K562 (cell line): Measurements from ENCODE around the gene EMID1. TPM values are rescaled to one million over a fixed set of nuclear protein-coding genes. Genes with fewer than 3 reads are reported as not detected.

Experiments
- DACH1 ChIP-seq: fragments of 450-650 bp; IDR thresholded peaks from 2 replicates; pipeline ENCODE4 v1.6.1; 2018; ENCODE audit not compliant: partially characterized antibody
- DMBX1 ChIP-seq: fragments of 250-450 bp; sonication (Bioruptor Pico); IDR thresholded peaks from 2 replicates; pipeline ENCODE4 v1.8.0; 2022; ENCODE audit warnings: inconsistent platforms, mild to moderate bottlenecking, moderate library complexity, borderline replicate concordance
- ESRRB ChIP-seq: fragments of 250-450 bp; sonication (Bioruptor Pico); IDR thresholded peaks from 2 replicates; pipeline ENCODE4 v1.5.0; 2020; ENCODE audit warnings: mild to moderate bottlenecking, moderate library complexity, borderline replicate concordance
- HMGN3 ChIP-seq: IDR thresholded peaks from 2 replicates; pipeline ENCODE4 v1.6.1; 2011; ENCODE audit warnings: borderline replicate concordance, low read depth, mild to moderate bottlenecking, mixed read lengths, low read length; ENCODE audit not compliant: insufficient read length; ENCODE audit errors: extremely low read depth
- JUND ChIP-seq, 2 experiments: IDR thresholded peaks; 2 replicates in 1 of 2; 3 replicates in 1 of 2; pipeline ENCODE4 v1.6.1; 2011; ENCODE audit warnings: borderline replicate concordance in 2 of 2, low read depth in 2 of 2, low read length in 2 of 2, improper control_type of control experiment in 1 of 2, missing biosample characterization in 1 of 2, missing genetic modification characterization in 1 of 2, missing genetic modification reagents in 1 of 2
- MAFG ChIP-seq: fragments of 450-650 bp; conservative IDR thresholded peaks from 2 replicates; pipeline ENCODE4 v1.6.1; 2016; ENCODE audit warnings: missing genetic modification characterization, missing compliant biosample characterization
- MCM5 ChIP-seq: fragments of 450-650 bp; IDR thresholded peaks from 2 replicates; pipeline ENCODE4 v1.6.1; 2016; ENCODE audit warnings: low read depth
- NFXL1 ChIP-seq: fragments of 450-650 bp; formaldehyde crosslinking; IDR thresholded peaks from 2 replicates; pipeline ENCODE4 v1.4.0; 2021; ENCODE audit warnings: mild to moderate bottlenecking
- SIN3A ChIP-seq, 2 experiments: fragments of 150-350 bp in 1 of 2; IDR thresholded peaks; 2 replicates each; pipeline ENCODE4 v1.6.1; 2011 to 2016; ENCODE audit warnings: borderline replicate concordance in 2 of 2, low read depth in 2 of 2, low read length in 2 of 2, mild to moderate bottlenecking in 2 of 2, moderate library complexity in 2 of 2; ENCODE audit not compliant: control insufficient read depth in 1 of 2
- TOE1 ChIP-seq, 2 experiments: fragments of 450-650 bp in 1 of 2; sonication (generic) in 1 of 2; formaldehyde crosslinking in 1 of 2; IDR thresholded peaks; 2 replicates each; pipeline versions ENCODE4 v1.7.1 to v1.8.0; 2016 to 2022; ENCODE audit warnings: borderline replicate concordance in 2 of 2, mild to moderate bottlenecking in 2 of 2, antibody characterized with exemption in 1 of 2, inconsistent platforms in 1 of 2, low read depth in 1 of 2, missing genetic modification reagents in 1 of 2, moderate library complexity in 1 of 2
- ZNF184 ChIP-seq: sonication (generic); formaldehyde crosslinking; IDR thresholded peaks from 2 replicates; pipeline ENCODE4 v1.5.0; 2020; ENCODE audit warnings: missing genetic modification reagents
- ZNF232 ChIP-seq: sonication (generic); formaldehyde crosslinking; IDR thresholded peaks from 2 replicates; pipeline ENCODE4 v1.8.0; 2022; ENCODE audit warnings: mild to moderate bottlenecking, missing genetic modification reagents
- polyA plus RNA-seq, 8 experiments: library from polyadenylated mRNA; depleted of rRNA in 4 of 8; stranded (reverse) in 5 of 8; unstranded in 3 of 8; fragments of >200 nt; fragmentation: Nextera tagmentation in 2 of 8; fragmentation: Illumina TruSeq in 1 of 8; extraction: Ambion mirVana in 2 of 8; extraction: Trizol in 1 of 8; gene quantifications; 2 replicates each; pipeline versions ENCODE4 v1.2.1 to v1.2.3, GENCODE V29; 2011 to 2014; ENCODE audit warnings: inconsistent platforms in 1 of 8, missing spikeins in 1 of 8
- total RNA-seq, 7 experiments: library from RNA; depleted of rRNA in 6 of 7; stranded (reverse); fragments of >200 nt in 6 of 7; fragmentation: Illumina TruSeq in 2 of 7; extraction: Trizol in 2 of 7; gene quantifications; 2 replicates each; pipeline versions ENCODE4 v1.2.1 to v1.2.3, GENCODE V29; 2011 to 2021; ENCODE audit warnings: low replicate concordance in 1 of 7
- TF ChIP-seq, protein P1 (sequence below): fragments of 450-650 bp; IDR thresholded peaks from 2 replicates; pipeline ENCODE4 v1.7.1; 2018; ENCODE audit warnings: mild to moderate bottlenecking, low read depth; ENCODE audit not compliant: partially characterized antibody
- TF ChIP-seq, protein P2 (sequence below): fragments of 450-650 bp; IDR thresholded peaks from 2 replicates; pipeline ENCODE4 v1.6.1; 2016
- TF ChIP-seq, protein P3 (sequence below): fragments of 250-450 bp; sonication (Bioruptor Pico); IDR thresholded peaks from 2 replicates; pipeline ENCODE4 v1.6.1; 2021; ENCODE audit warnings: mild to moderate bottlenecking
- TF ChIP-seq, protein P4 (sequence below): fragments of 250-450 bp; sonication (Bioruptor Pico); IDR thresholded peaks from 2 replicates; pipeline ENCODE4 v1.8.0; 2021; ENCODE audit warnings: borderline replicate concordance, mild to moderate bottlenecking, moderate library complexity; ENCODE audit not compliant: poor library complexity, severe bottlenecking

EMID1 gene
- total and polyA plus RNA-seq, 9 of the 15 experiments (the other 6 are each of a cell fraction or from before 2014, with no cell fraction given) = 0.15 to 7.2 (median 2.7) TPM

DNA sequence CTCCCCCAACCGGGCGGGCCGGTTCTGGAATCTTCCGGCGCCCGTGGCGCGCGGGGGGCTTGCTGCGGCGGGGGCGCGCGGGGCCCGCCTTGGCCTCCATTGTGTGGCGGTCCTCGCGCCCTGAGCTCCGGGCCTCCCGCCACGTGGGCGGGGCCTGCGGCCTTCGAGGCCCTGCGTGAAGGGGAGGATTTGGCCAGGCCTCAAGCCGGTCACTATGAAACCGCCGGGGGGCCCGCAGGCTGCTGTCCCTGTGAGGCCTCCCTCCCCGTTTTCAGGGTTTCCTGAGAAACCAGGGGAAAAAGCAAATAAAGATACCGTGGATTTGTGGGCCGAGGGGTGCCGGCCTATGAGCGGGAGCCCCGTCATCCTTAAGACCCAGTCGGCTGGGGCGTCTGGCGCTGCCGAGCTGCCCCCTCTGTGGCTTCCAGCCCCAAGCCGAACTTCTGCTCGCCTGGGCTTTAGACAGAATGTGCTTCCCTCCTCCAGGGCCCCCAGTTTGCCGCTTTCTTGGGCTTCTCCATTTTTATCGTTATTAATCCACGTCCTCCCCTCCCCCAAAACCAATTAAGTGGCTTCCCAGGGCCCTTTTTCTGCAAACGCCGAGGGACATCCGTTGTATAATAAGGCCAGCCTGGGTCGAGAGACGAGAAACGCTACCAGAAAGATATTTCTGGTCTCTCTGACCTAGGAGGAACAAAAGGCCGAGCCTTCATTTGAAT lies 63.0 kb downstream of the EMID1 start (continued):
- TF ChIP-seq, protein P1, sequence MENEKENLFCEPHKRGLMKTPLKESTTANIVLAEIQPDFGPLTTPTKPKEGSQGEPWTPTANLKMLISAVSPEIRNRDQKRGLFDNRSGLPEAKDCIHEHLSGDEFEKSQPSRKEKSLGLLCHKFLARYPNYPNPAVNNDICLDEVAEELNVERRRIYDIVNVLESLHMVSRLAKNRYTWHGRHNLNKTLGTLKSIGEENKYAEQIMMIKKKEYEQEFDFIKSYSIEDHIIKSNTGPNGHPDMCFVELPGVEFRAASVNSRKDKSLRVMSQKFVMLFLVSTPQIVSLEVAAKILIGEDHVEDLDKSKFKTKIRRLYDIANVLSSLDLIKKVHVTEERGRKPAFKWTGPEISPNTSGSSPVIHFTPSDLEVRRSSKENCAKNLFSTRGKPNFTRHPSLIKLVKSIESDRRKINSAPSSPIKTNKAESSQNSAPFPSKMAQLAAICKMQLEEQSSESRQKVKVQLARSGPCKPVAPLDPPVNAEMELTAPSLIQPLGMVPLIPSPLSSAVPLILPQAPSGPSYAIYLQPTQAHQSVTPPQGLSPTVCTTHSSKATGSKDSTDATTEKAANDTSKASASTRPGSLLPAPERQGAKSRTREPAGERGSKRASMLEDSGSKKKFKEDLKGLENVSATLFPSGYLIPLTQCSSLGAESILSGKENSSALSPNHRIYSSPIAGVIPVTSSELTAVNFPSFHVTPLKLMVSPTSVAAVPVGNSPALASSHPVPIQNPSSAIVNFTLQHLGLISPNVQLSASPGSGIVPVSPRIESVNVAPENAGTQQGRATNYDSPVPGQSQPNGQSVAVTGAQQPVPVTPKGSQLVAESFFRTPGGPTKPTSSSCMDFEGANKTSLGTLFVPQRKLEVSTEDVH = no peak
- TF ChIP-seq MCM5 (no peak), ZNF184 (no peak), ESRRB (CRISPR knock-in tag) (no peak), JUND (IDR thresholded peaks at IDR 0.05; ENCODE audit: borderline replicate concordance, low read depth, low read length) (no peak), JUND (tag; IDR thresholded peaks at IDR 0.05; ENCODE audit: borderline replicate concordance, low read depth, low read length) (no peak), DACH1 (no peak), NFXL1 (no peak), DMBX1 (CRISPR knock-in tag) (peak; percentile 67; the same call in 1 of the 2 replicates), SIN3A (IDR thresholded peaks at IDR 0.05; ENCODE audit: borderline replicate concordance in 2 of 2, control insufficient read depth in 1 of 2, low read depth in 2 of 2, low read length in 2 of 2) (0 out of 4 replicates have a peak, but pooled peaks of 1 of the 2 experiments have one; percentile 24), HMGN3 (peak; percentile 31), MAFG (tag) (no peak), TOE1 (IDR thresholded peaks at IDR 0.05; ENCODE audit: borderline replicate concordance) (no peak), TOE1 (CRISPR knock-in tag; IDR thresholded peaks at IDR 0.05; ENCODE audit: borderline replicate concordance, low read depth) (no peak), ZNF232 (CRISPR knock-in tag) (0 out of 2 replicates have a peak, but pooled peaks have one; percentile 50)
- TF ChIP-seq, protein P2, sequence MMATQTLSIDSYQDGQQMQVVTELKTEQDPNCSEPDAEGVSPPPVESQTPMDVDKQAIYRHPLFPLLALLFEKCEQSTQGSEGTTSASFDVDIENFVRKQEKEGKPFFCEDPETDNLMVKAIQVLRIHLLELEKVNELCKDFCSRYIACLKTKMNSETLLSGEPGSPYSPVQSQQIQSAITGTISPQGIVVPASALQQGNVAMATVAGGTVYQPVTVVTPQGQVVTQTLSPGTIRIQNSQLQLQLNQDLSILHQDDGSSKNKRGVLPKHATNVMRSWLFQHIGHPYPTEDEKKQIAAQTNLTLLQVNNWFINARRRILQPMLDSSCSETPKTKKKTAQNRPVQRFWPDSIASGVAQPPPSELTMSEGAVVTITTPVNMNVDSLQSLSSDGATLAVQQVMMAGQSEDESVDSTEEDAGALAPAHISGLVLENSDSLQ = no peak
- TF ChIP-seq, protein P3, sequence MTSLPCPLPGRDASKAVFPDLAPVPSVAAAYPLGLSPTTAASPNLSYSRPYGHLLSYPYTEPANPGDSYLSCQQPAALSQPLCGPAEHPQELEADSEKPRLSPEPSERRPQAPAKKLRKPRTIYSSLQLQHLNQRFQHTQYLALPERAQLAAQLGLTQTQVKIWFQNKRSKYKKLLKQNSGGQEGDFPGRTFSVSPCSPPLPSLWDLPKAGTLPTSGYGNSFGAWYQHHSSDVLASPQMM (CRISPR knock-in tag) = no peak
- TF ChIP-seq, protein P4, sequence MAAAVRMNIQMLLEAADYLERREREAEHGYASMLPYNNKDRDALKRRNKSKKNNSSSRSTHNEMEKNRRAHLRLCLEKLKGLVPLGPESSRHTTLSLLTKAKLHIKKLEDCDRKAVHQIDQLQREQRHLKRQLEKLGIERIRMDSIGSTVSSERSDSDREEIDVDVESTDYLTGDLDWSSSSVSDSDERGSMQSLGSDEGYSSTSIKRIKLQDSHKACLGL (CRISPR knock-in tag) = no peak
